ENCODE measurements around the gene MON2. TPM values are rescaled to one million over a fixed set of nuclear protein-coding genes. Genes with fewer than 3 reads are reported as not detected.
A peak's percentile ranks its signal among the peaks of the same experiment; 100 is the strongest.

The MON2 gene
- polyA plus RNA-seq, 3 donors = 49.5 to 78.1 (median 60.7) TPM

- DNase-seq (ENCODE audit: extremely low read depth in 1 of 11, low read depth in 9 of 11, low spot score in 4 of 11) = peak in 1 of 11 donors; percentile 15
These were observed 165.8 kb downstream of the MON2 start for GRCh38 chr12:62632411-62632918.

DNA sequence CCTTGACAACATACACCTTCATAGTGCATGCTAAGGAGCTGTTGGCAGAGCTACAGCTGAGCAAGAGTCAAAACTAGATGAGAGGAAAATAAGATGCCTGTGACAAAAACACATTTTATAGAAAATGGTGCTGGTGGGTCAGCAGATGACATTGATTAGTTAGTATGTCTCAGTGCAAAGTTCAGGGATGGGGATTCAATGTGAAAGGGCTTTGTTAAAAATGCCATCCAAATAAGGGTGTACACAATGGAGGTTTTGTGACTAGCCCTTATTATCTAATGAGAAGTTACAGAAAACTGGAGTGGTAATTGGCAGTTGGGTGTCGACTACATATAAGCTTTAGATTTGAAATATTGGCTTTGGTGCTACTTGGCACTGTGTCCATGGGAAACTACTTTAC is 169.0 kb downstream of the MON2 start:
- DNase-seq (ENCODE audit: extremely low read depth in 1 of 11, low read depth in 9 of 11, low spot score in 4 of 11) = no peak

- DNase-seq (ENCODE audit: extremely low read depth in 1 of 11, low read depth in 9 of 11, low spot score in 4 of 11) = no peak
These were observed 171.1 kb downstream of the MON2 start for GRCh38 chr12:62637679-62638078.

- DNase-seq (ENCODE audit: extremely low read depth in 1 of 11, low read depth in 9 of 11, low spot score in 4 of 11) = no peak
These were observed 174.4 kb downstream of the MON2 start for GRCh38 chr12:62640910-62641448.

- no peak for DNase-seq (ENCODE audit: extremely low read depth in 1 of 11, low read depth in 9 of 11, low spot score in 4 of 11)
These were observed 175.9 kb downstream of the MON2 start for GRCh38 chr12:62642486-62642885.

DNA sequence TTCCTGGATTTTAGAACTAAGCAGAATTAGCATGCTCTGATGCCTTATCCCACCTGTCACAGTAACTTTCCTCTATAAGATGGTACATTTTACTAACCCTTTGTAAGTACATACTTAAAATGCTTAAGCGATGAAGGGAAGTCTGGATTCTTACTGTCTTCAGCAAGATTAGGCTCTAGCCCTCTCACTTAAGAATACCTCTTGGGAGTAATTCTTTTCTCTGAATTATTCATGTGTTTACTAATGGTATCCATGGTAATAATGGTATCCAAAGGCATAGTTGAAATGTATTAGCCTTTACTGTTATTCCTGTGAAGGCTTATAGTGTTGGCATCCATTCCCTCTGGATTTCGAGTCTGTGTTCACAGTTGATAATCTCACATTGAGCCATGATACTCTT is 176.9 kb downstream of the MON2 start:
- no peak for DNase-seq (ENCODE audit: extremely low read depth in 1 of 11, low read depth in 9 of 11, low spot score in 4 of 11)

GRCh38 chr12:62646566-62646965 is 179.9 kb downstream of the MON2 start:
- no peak for DNase-seq (ENCODE audit: extremely low read depth in 1 of 11, low read depth in 9 of 11, low spot score in 4 of 11)

DNA sequence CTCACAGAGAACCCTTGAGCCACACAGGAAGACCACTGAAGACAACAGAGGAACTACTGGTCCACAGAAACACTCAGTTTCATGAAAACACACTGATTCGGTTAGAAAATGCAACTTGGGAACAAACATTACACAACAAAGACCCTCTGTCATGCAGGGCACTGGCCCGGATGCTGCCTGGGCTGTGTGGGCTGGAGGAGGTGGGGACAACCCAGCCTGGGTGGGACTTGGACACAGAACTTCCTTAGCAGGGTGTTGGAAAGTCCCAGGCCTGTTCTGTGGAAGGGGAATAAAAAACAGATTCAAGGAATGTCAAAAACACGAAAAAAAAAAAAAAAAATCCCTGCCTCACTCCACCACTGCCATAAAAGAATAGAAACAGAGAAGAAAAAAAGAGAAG is 181.0 kb downstream of the MON2 start:
- no peak for DNase-seq (ENCODE audit: extremely low read depth in 1 of 11, low read depth in 9 of 11, low spot score in 4 of 11)

DNA sequence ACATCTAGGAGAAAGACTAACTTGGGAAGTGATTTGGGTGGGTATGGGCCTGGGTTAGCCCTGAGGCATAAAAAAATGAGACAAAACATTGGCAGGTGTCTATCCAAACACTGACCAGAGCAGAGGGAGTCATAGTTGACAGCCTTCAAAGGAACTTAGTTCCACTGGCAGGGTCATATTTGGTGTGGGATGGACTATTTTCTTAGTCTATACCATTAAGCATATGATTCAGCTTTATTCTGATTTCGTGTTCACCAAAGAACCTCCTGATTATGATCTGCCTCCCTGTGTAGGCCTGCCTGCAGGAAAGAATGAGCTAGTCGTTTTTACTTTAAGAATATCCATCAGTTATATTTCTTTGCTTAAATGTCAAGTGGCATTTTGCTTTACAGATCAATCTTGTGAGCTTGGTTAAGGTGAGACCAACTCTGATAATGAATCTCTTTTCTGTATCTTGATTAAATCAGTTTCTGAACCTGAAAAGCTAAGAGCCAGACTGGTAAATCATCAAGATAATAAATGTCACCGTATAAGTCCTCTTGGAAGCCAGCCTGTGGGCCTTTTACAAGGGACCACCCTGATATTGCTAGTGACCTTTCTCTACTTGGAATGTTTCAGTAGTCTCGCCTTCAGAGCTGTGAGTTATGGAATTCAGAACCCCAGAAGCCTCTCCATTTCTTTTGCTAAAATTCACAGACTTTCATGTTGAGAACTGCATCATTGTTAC is 182.9 kb downstream of the MON2 start:
- DNase-seq (ENCODE audit: extremely low read depth in 1 of 11, low read depth in 9 of 11, low spot score in 4 of 11) = no peak

Other genes with a start within 250 kb of the MON2 start
- 10 to 100 TPM; 43.1 to 56.5 (median 55.0) TPM for gene USP15, start 206.4 kb upstream of the MON2 start, polyA plus RNA-seq (ENCODE audit: insufficient read length in 3 of 3)